GM23338 (cell line): ENCODE measurements around the gene OSER1. TPM values are rescaled to one million over a fixed set of nuclear protein-coding genes. Genes with fewer than 3 reads are reported as not detected.

Source experiments
- ATAC-seq: fragments of 200-7000 bp; cut with Tn5 transposase; 3 replicates; pipeline ENCODE4 v1.9.1; 2020
- DNase-seq: peaks from one replicate; pipeline ENCODE4 v3.0.0-alpha.2; 2015; ENCODE audit warnings: low spot score
- H2AFZ ChIP-seq: fragments of 200-600 bp; sonication (generic); 2 replicates; pipeline ENCODE4 v1.8.0; 2016; ENCODE audit warnings: antibody characterized with exemption, mild to moderate bottlenecking, moderate library complexity
- H3F3A ChIP-seq: fragments of 200-600 bp; sonication (generic); replicated peaks from 2 replicates; pipeline ENCODE4 v1.8.0; 2017; ENCODE audit warnings: antibody characterized with exemption, mixed run types, low read depth
- H3K27ac ChIP-seq: fragments of 200-600 bp; sonication (generic); 2 replicates; pipeline ENCODE4 v1.6.1; 2016; ENCODE audit warnings: low read depth
- H3K27me3 ChIP-seq: fragments of 200-600 bp; sonication (generic); 2 replicates; pipeline ENCODE4 v1.8.0; 2016; ENCODE audit warnings: mild to moderate bottlenecking, mixed run types, moderate library complexity; ENCODE audit not compliant: insufficient read depth
- H3K36me3 ChIP-seq: fragments of 200-600 bp; sonication (generic); 2 replicates; pipeline ENCODE4 v1.8.0; 2016; ENCODE audit warnings: mild to moderate bottlenecking; ENCODE audit not compliant: insufficient read depth
- H3K4me1 ChIP-seq: fragments of 200-600 bp; sonication (generic); 2 replicates; pipeline ENCODE4 v1.8.0; 2016; ENCODE audit warnings: mild to moderate bottlenecking, moderate library complexity; ENCODE audit not compliant: insufficient read depth
- H3K4me2 ChIP-seq: fragments of 200-600 bp; sonication (generic); 2 replicates; pipeline ENCODE4 v1.7.1; 2017; ENCODE audit warnings: mixed run types
- H3K4me3 ChIP-seq: fragments of 200-600 bp; sonication (generic); 2 replicates; pipeline ENCODE4 v1.6.1; 2016; ENCODE audit warnings: mixed run types
- H3K79me2 ChIP-seq: fragments of 200-600 bp; sonication (generic); replicated peaks from 2 replicates; pipeline ENCODE4 v1.8.0; 2017; ENCODE audit warnings: mild to moderate bottlenecking; ENCODE audit not compliant: insufficient read depth
- H3K9me2 ChIP-seq: fragments of 200-600 bp; sonication (generic); 2 replicates; pipeline ENCODE4 v1.8.0; 2017; ENCODE audit not compliant: insufficient read depth
- H4K20me1 ChIP-seq: fragments of 200-600 bp; sonication (generic); replicated peaks from 2 replicates; pipeline ENCODE4 v1.8.0; 2017; ENCODE audit warnings: mild to moderate bottlenecking; ENCODE audit not compliant: insufficient read depth
- H3K27ac Mint-ChIP-seq: 2 replicates; pipeline ENCODE4 v1.8.0; 2020; ENCODE audit warnings: inconsistent platforms, mild to moderate bottlenecking, moderate library complexity, mixed read lengths
- H3K27me3 Mint-ChIP-seq: 3 replicates; pipeline ENCODE4 v1.8.0; 2022; ENCODE audit warnings: low read depth, mild to moderate bottlenecking, moderate library complexity, mixed read lengths, inconsistent platforms; ENCODE audit not compliant: insufficient read depth, poor library complexity
- H3K36me3 Mint-ChIP-seq: 3 replicates; pipeline ENCODE4 v1.8.0; 2021; ENCODE audit warnings: low read depth, mild to moderate bottlenecking, inconsistent platforms, moderate library complexity, mixed read lengths
- H3K4me1 Mint-ChIP-seq: 3 replicates; pipeline ENCODE4 v1.8.0; 2020; ENCODE audit warnings: mild to moderate bottlenecking, inconsistent platforms, mixed read lengths
- H3K4me3 Mint-ChIP-seq: 3 replicates; pipeline ENCODE4 v1.8.0; 2021; ENCODE audit warnings: moderate library complexity, mild to moderate bottlenecking, inconsistent platforms, mixed read lengths
- H3K9me3 Mint-ChIP-seq: 3 replicates; pipeline ENCODE4 v1.8.0; 2020; ENCODE audit warnings: moderate library complexity, mild to moderate bottlenecking, inconsistent platforms, mixed read lengths
- CREB1 ChIP-seq: fragments of 250-450 bp; sonication (Bioruptor Pico); IDR thresholded peaks from 2 replicates; pipeline ENCODE4 v1.5.0; 2020; ENCODE audit warnings: low read depth, mild to moderate bottlenecking, moderate library complexity
- CTCF ChIP-seq, 2 experiments: fragments of 200-600 bp in 1 of 2; sonication (generic) in 1 of 2; conservative IDR thresholded peaks; 2 replicates each; pipeline versions ENCODE4 v1.5.1 to v1.6.1; 2016 to 2017; ENCODE audit warnings: antibody characterized with exemption in 2 of 2, low read depth in 2 of 2, mild to moderate bottlenecking in 2 of 2, moderate library complexity in 1 of 2
- ETS1 ChIP-seq: IDR thresholded peaks from 2 replicates; pipeline ENCODE4 v1.6.1; 2016; ENCODE audit warnings: antibody characterized with exemption
- EZH2 ChIP-seq: fragments of 200-600 bp; sonication (generic); IDR thresholded peaks from one replicate; pipeline ENCODE4 v1.8.0; 2017; ENCODE audit warnings: antibody characterized with exemption, mild to moderate bottlenecking, low read depth; ENCODE audit not compliant: unreplicated experiment
- EZH2phosphoT487 ChIP-seq: fragments of 200-600 bp; sonication (generic); IDR thresholded peaks from one replicate; pipeline ENCODE4 v1.8.1; 2018; ENCODE audit warnings: antibody characterized with exemption; ENCODE audit not compliant: unreplicated experiment
- JUNB ChIP-seq: IDR thresholded peaks from one replicate; pipeline ENCODE4 v1.6.1; 2016; ENCODE audit warnings: antibody characterized with exemption; ENCODE audit not compliant: unreplicated experiment
- NANOG ChIP-seq: IDR thresholded peaks from 2 replicates; pipeline ENCODE4 v1.6.1; 2016; ENCODE audit warnings: antibody characterized with exemption, borderline replicate concordance
- POLR2AphosphoS5 ChIP-seq: IDR thresholded peaks from 2 replicates; pipeline ENCODE4 v1.6.1; 2016; ENCODE audit warnings: antibody characterized with exemption, low read depth
- REST ChIP-seq: IDR thresholded peaks from one replicate; pipeline ENCODE4 v1.6.1; 2018; ENCODE audit warnings: antibody characterized with exemption; ENCODE audit not compliant: unreplicated experiment
- STAT1 ChIP-seq: IDR thresholded peaks from one replicate; pipeline ENCODE4 v1.6.1; 2016; ENCODE audit warnings: antibody characterized with exemption; ENCODE audit not compliant: unreplicated experiment
- ZNF114 ChIP-seq: fragments of 250-450 bp; sonication (Bioruptor Pico); IDR thresholded peaks from 2 replicates; pipeline ENCODE4 v1.5.0; 2020; ENCODE audit warnings: mild to moderate bottlenecking, moderate library complexity
- ZNF331 ChIP-seq: fragments of 250-450 bp; sonication (Bioruptor Pico); IDR thresholded peaks from 2 replicates; pipeline ENCODE4 v1.5.0; 2020; ENCODE audit warnings: low read depth, mild to moderate bottlenecking, moderate library complexity
- polyA plus RNA-seq: library from polyadenylated mRNA; unstranded; fragments of >200 nt; fragmentation: Nextera tagmentation; extraction: Ambion mirVana; gene quantifications from 2 replicates; pipeline ENCODE4 v1.2.1, GENCODE V29; 2016
- total RNA-seq: library from RNA; depleted of rRNA; stranded (reverse); fragments of >200 nt; shearing (Covaris generic); gene quantifications from 2 replicates; pipeline ENCODE4 v1.2.3, GENCODE V29; 2014

The OSER1 gene
- total and polyA plus RNA-seq, 2 experiments from 2014 or later, result 25.2 to 31.1 TPM

GRCh38 chr20:44198872-44199271, 11.7 kb downstream of the OSER1 start:
- no peaks in the 10 kb centered on the region for H3K4me1 ChIP-seq
- H3K27me3 ChIP-seq, result no peaks in the 10 kb centered on the region
- H3K4me2 ChIP-seq, result no peak overlapping the region
- H3K4me3 Mint-ChIP-seq, result no peak overlapping the region
- ATAC-seq (no peak), DNase-seq (no peak)
- no peak overlapping the region for H3K27ac Mint-ChIP-seq
- H3K4me3 ChIP-seq, result no peak overlapping the region
- peaks cover 2% of the 10 kb centered on the region for H3K27me3 Mint-ChIP-seq
- no peak overlapping the region for H2AFZ ChIP-seq
- H3K36me3 ChIP-seq, result peaks cover 41% of the 10 kb centered on the region; the same call in 1 of the 2 replicates
- H3K9me3 Mint-ChIP-seq, result no peaks in the 10 kb centered on the region
- no peaks in the 10 kb centered on the region for H3F3A ChIP-seq
- H3K36me3 Mint-ChIP-seq, result peaks cover 65% of the 10 kb centered on the region
- peaks cover 26% of the 10 kb centered on the region for H4K20me1 ChIP-seq
- peaks cover 26% of the 10 kb centered on the region for H3K79me2 ChIP-seq
- H3K27ac ChIP-seq, result no peak overlapping the region
- H3K9me2 ChIP-seq, result no peaks in the 10 kb centered on the region
- TF ChIP-seq EZH2phosphoT487 (no peak), ETS1 (no peak), REST (no peak)
- H3K4me1 Mint-ChIP-seq, result no peaks in the 10 kb centered on the region

- no peak overlapping the region for H3K27ac ChIP-seq
- H3K27me3 Mint-ChIP-seq, result peaks cover 3% of the 10 kb centered on the region
- H4K20me1 ChIP-seq, result peaks cover 22% of the 10 kb centered on the region
- DNase-seq (no peak), ATAC-seq (no peak)
- H3K4me2 ChIP-seq, result no peak overlapping the region
- H3K4me1 Mint-ChIP-seq, result no peaks in the 10 kb centered on the region
- H3K4me3 Mint-ChIP-seq, result no peak overlapping the region
- no peaks in the 10 kb centered on the region for H3K9me3 Mint-ChIP-seq
- no peak overlapping the region for H2AFZ ChIP-seq
- H3F3A ChIP-seq, result no peaks in the 10 kb centered on the region
- H3K79me2 ChIP-seq, result peaks cover 12% of the 10 kb centered on the region
- H3K36me3 Mint-ChIP-seq, result peaks cover 42% of the 10 kb centered on the region
- no peaks in the 10 kb centered on the region for H3K4me1 ChIP-seq
- no peak overlapping the region for H3K27ac Mint-ChIP-seq
- no peaks in the 10 kb centered on the region for H3K9me2 ChIP-seq
- H3K4me3 ChIP-seq, result no peak overlapping the region
- no peaks in the 10 kb centered on the region for H3K27me3 ChIP-seq
- peaks cover 28% of the 10 kb centered on the region; the same call in 1 of the 2 replicates for H3K36me3 ChIP-seq
- TF ChIP-seq EZH2, result no peak
- TF ChIP-seq REST, result no peak
- TF ChIP-seq POLR2AphosphoS5, result no peak
- no peak for TF ChIP-seq CREB1 (CRISPR knock-in tag)
- TF ChIP-seq JUNB, result no peak
- no peak for TF ChIP-seq NANOG
- TF ChIP-seq ETS1, result no peak
- TF ChIP-seq ZNF331, result no peak
- no peak for TF ChIP-seq EZH2phosphoT487
- TF ChIP-seq ZNF114, result no peak
- TF ChIP-seq STAT1, result no peak
- TF ChIP-seq CTCF (conservative IDR thresholded peaks at IDR 0.05; ENCODE audit: low read depth in 2 of 2), result no peak
These were observed 14.3 kb downstream of the OSER1 start for GRCh38 chr20:44196271-44196670.
